WTC11 (cell line): ENCODE data around the gene TTC24. TPM values are rescaled to one million over a fixed set of nuclear protein-coding genes. Genes with fewer than 3 reads are reported as not detected.

Source experiments
- ATAC-seq: fragments of 200-7000 bp; cut with Tn5 transposase; 2 replicates; pipeline ENCODE4 v1.10.0; 2021; ENCODE audit warnings: mild to moderate bottlenecking, moderate library complexity
- CTCF ChIA-PET: fragments of 300-600 bp; sonication (Branson Sonifier 250); formaldehyde crosslinking; loops from one replicate; lab custom pipeline; 2021; ENCODE audit warnings: antibody characterized with exemption; lab: Charles Lee
- POLR2A ChIA-PET: fragments of 350-600 bp; sonication (Branson Sonifier 250); formaldehyde crosslinking; loops from one replicate; lab custom pipeline; 2021; ENCODE audit warnings: antibody characterized with exemption; lab: Charles Lee
- DNase-seq: peaks from one replicate; pipeline ENCODE4 v3.0.0; 2021; ENCODE audit warnings: low spot score
- H3K27ac Mint-ChIP-seq: 2 replicates; pipeline ENCODE4 v1.8.0; 2021; ENCODE audit warnings: mixed read lengths
- H3K27me3 Mint-ChIP-seq: 2 replicates; pipeline ENCODE4 v1.8.0; 2021; ENCODE audit warnings: low read depth, mild to moderate bottlenecking, moderate library complexity, mixed read lengths
- H3K36me3 Mint-ChIP-seq: 2 replicates; pipeline ENCODE4 v1.8.0; 2021; ENCODE audit warnings: mixed read lengths
- H3K4me1 Mint-ChIP-seq: 2 replicates; pipeline ENCODE4 v1.8.0; 2022; ENCODE audit warnings: mixed read lengths
- H3K4me3 Mint-ChIP-seq: 2 replicates; pipeline ENCODE4 v1.8.0; 2021; ENCODE audit warnings: mild to moderate bottlenecking, moderate library complexity, mixed read lengths
- H3K9me3 Mint-ChIP-seq: 2 replicates; pipeline ENCODE4 v1.8.0; 2021; ENCODE audit warnings: mixed read lengths
- AFF4 ChIP-seq: sonication (generic); formaldehyde crosslinking; IDR thresholded peaks from 2 replicates; pipeline ENCODE4 v1.8.1; 2023; ENCODE audit warnings: mild to moderate bottlenecking, missing genetic modification reagents, borderline replicate concordance
- ATF1 ChIP-seq: sonication (generic); formaldehyde crosslinking; IDR thresholded peaks from 2 replicates; pipeline ENCODE4 v1.8.1; 2023; ENCODE audit warnings: mild to moderate bottlenecking, moderate library complexity, missing genetic modification reagents
- CBFB ChIP-seq: sonication (generic); formaldehyde crosslinking; IDR thresholded peaks from 2 replicates; pipeline ENCODE4 v1.8.1; 2022; ENCODE audit warnings: mild to moderate bottlenecking, low read depth, missing genetic modification reagents
- ETV6 ChIP-seq: sonication (generic); formaldehyde crosslinking; IDR thresholded peaks from 2 replicates; pipeline ENCODE4 v1.8.1; 2022; ENCODE audit warnings: mild to moderate bottlenecking, missing genetic modification reagents
- FOXP1 ChIP-seq: sonication (generic); formaldehyde crosslinking; IDR thresholded peaks from 2 replicates; pipeline ENCODE4 v1.8.0; 2022; ENCODE audit warnings: missing genetic modification reagents, mild to moderate bottlenecking, moderate library complexity, borderline replicate concordance
- GABPB1 ChIP-seq: sonication (generic); formaldehyde crosslinking; IDR thresholded peaks from 2 replicates; pipeline ENCODE4 v1.8.1; 2023; ENCODE audit warnings: mild to moderate bottlenecking, missing genetic modification reagents
- MAX ChIP-seq: sonication (generic); formaldehyde crosslinking; IDR thresholded peaks from 2 replicates; pipeline ENCODE4 v1.8.0; 2022; ENCODE audit warnings: mild to moderate bottlenecking, missing genetic modification reagents
- NFATC4 ChIP-seq: fragments of 250-450 bp; sonication (Bioruptor Pico); IDR thresholded peaks from 2 replicates; pipeline ENCODE4 v1.9.0; 2021; ENCODE audit warnings: mild to moderate bottlenecking
- NFE2L1 ChIP-seq: sonication (generic); formaldehyde crosslinking; IDR thresholded peaks from 2 replicates; pipeline ENCODE4 v1.8.1; 2023; ENCODE audit warnings: missing genetic modification reagents
- RELA ChIP-seq: sonication (generic); formaldehyde crosslinking; IDR thresholded peaks from 2 replicates; pipeline ENCODE4 v1.8.1; 2022; ENCODE audit warnings: missing genetic modification reagents, mild to moderate bottlenecking, borderline replicate concordance
- SMAD4 ChIP-seq: sonication (generic); formaldehyde crosslinking; IDR thresholded peaks from 2 replicates; pipeline ENCODE4 v1.8.0; 2022; ENCODE audit warnings: mild to moderate bottlenecking, missing genetic modification reagents
- SP1 ChIP-seq: sonication (generic); formaldehyde crosslinking; conservative IDR thresholded peaks from 2 replicates; pipeline ENCODE4 v1.8.1; 2022; ENCODE audit warnings: missing genetic modification reagents
- STAT6 ChIP-seq: sonication (generic); formaldehyde crosslinking; conservative IDR thresholded peaks from 2 replicates; pipeline ENCODE4 v1.8.1; 2023; ENCODE audit warnings: mild to moderate bottlenecking, low read depth, missing genetic modification reagents, moderate library complexity
- TEAD1 ChIP-seq: sonication (generic); formaldehyde crosslinking; IDR thresholded peaks from 2 replicates; pipeline ENCODE4 v1.8.0; 2022; ENCODE audit warnings: mild to moderate bottlenecking, missing genetic modification reagents
- TP53 ChIP-seq: sonication (generic); formaldehyde crosslinking; IDR thresholded peaks from 2 replicates; pipeline ENCODE4 v1.8.1; 2023; ENCODE audit warnings: mild to moderate bottlenecking, missing genetic modification reagents
- ZBTB21 ChIP-seq: sonication (generic); formaldehyde crosslinking; IDR thresholded peaks from 2 replicates; pipeline ENCODE4 v1.8.1; 2023; ENCODE audit warnings: mild to moderate bottlenecking, missing genetic modification reagents, borderline replicate concordance
- ZNF138 ChIP-seq: sonication (generic); formaldehyde crosslinking; conservative IDR thresholded peaks from 2 replicates; pipeline ENCODE4 v1.8.1; 2022; ENCODE audit warnings: mild to moderate bottlenecking, moderate library complexity, missing genetic modification reagents
- ZNF232 ChIP-seq: sonication (generic); formaldehyde crosslinking; IDR thresholded peaks from 2 replicates; pipeline ENCODE4 v1.8.0; 2022; ENCODE audit warnings: mild to moderate bottlenecking, missing genetic modification reagents
- ZNF416 ChIP-seq: fragments of 250-450 bp; sonication (Bioruptor Pico); IDR thresholded peaks from 2 replicates; pipeline ENCODE4 v1.9.0; 2021; ENCODE audit warnings: mild to moderate bottlenecking, inconsistent platforms
- ZNF423 ChIP-seq: fragments of 250-450 bp; sonication (Bioruptor Pico); IDR thresholded peaks from 2 replicates; pipeline ENCODE4 v2.1.2; 2022; ENCODE audit warnings: mild to moderate bottlenecking, moderate library complexity
- total RNA-seq: library from RNA; stranded (reverse); gene quantifications from 3 replicates; pipeline ENCODE4 v1.2.3, GENCODE V29; 2021
- TF ChIP-seq, protein P1 (sequence below): sonication (generic); formaldehyde crosslinking; IDR thresholded peaks from 2 replicates; pipeline ENCODE4 v1.8.1; 2023; ENCODE audit warnings: mild to moderate bottlenecking, moderate library complexity, missing genetic modification reagents
- TF ChIP-seq, protein P2 (sequence below): fragments of 200-600 bp; IDR thresholded peaks from 2 replicates; pipeline ENCODE4 v1.8.0; 2022; ENCODE audit warnings: antibody characterized with exemption

Gene TTC24
- total RNA-seq, 1 experiment from 2014 or later = 0.20 TPM

GRCh38 chr1:156584813-156585212 lies 5.3 kb downstream of the TTC24 start:
- CTCF ChIA-PET = interaction anchor here (0.6 to 2.1 kb wide), 15 partner anchors 9 to 206 kb away, joined by 3 to 18 read pairs (median 5); partner anchors contain the start of genes HAPLN2 and IQGAP3
- Mint-ChIP-seq H3K9me3 (no peaks in the 10 kb centered on the region), H3K4me1 (peaks cover 20% of the 10 kb centered on the region), H3K27ac (no peak overlapping the region; the same call in 1 of the 2 replicates), H3K4me3 (peak overlapping the region; percentile 42), H3K27me3 (peaks cover 2% of the 10 kb centered on the region), H3K36me3 (no peaks in the 10 kb centered on the region)
- peak; percentile 83 for DNase-seq
- TF ChIP-seq ZNF232 (no peak), MAX (CRISPR knock-in tag) (peak; percentile 25; the same call in 1 of the 2 replicates), ETV6 (peak; percentile 74; the same call in 1 of the 2 replicates), ATF1 (CRISPR knock-in tag) (no peak), ZNF423 (peak; percentile 93), TEAD1 (CRISPR knock-in tag) (peak; percentile 74; the same call in 1 of the 2 replicates), TP53 (CRISPR knock-in tag) (0 out of 2 replicates have a peak, but pooled peaks have one; percentile 55), ZBTB21 (CRISPR knock-in tag) (0 out of 2 replicates have a peak, but pooled peaks have one; percentile 35), FOXP1 (CRISPR knock-in tag) (peak; percentile 48; the same call in 1 of the 2 replicates), ZNF138 (CRISPR knock-in tag) (no peak), SP1 (CRISPR knock-in tag) (peak; percentile 32; the same call in 1 of the 2 replicates)
- TF ChIP-seq, protein P1, sequence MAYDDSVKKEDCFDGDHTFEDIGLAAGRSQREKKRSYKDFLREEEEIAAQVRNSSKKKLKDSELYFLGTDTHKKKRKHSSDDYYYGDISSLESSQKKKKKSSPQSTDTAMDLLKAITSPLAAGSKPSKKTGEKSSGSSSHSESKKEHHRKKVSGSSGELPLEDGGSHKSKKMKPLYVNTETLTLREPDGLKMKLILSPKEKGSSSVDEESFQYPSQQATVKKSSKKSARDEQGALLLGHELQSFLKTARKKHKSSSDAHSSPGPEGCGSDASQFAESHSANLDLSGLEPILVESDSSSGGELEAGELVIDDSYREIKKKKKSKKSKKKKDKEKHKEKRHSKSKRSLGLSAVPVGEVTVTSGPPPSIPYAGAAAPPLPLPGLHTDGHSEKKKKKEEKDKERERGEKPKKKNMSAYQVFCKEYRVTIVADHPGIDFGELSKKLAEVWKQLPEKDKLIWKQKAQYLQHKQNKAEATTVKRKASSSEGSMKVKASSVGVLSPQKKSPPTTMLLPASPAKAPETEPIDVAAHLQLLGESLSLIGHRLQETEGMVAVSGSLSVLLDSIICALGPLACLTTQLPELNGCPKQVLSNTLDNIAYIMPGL (CRISPR knock-in tag) = peak; percentile 73; the same call in 1 of the 2 replicates
- TF ChIP-seq, protein P2, sequence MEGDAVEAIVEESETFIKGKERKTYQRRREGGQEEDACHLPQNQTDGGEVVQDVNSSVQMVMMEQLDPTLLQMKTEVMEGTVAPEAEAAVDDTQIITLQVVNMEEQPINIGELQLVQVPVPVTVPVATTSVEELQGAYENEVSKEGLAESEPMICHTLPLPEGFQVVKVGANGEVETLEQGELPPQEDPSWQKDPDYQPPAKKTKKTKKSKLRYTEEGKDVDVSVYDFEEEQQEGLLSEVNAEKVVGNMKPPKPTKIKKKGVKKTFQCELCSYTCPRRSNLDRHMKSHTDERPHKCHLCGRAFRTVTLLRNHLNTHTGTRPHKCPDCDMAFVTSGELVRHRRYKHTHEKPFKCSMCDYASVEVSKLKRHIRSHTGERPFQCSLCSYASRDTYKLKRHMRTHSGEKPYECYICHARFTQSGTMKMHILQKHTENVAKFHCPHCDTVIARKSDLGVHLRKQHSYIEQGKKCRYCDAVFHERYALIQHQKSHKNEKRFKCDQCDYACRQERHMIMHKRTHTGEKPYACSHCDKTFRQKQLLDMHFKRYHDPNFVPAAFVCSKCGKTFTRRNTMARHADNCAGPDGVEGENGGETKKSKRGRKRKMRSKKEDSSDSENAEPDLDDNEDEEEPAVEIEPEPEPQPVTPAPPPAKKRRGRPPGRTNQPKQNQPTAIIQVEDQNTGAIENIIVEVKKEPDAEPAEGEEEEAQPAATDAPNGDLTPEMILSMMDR = peak; percentile 43; the same call in 1 of the 2 replicates
- ATAC-seq = peak; percentile 64
- POLR2A ChIA-PET = interaction anchor here (0.9 kb wide), 1 partner anchor 11 kb away, joined by 3 read pairs; no protein-coding TSS in a partner anchor

DNA sequence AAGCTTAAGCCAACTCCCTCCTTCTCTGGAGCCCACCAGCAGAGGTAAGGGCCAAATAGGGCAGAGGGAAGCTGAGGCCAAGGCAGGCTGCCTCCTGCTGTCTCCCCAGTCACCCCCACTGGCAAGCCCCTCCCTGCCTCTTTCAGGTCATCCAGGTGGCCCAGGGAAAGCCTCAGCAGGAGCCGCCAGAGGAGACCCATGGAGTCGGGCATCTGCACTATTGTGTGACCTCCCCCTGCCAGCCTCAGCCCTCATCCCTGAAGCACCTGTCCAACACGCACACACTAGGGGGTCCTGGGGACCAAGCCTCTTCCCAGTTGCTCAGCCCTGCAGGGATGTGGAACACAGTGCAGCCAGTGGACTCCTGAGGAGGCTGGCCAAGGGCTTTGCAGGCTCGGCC lies 6.8 kb downstream of the TTC24 start:
- peak; percentile 68 for TF ChIP-seq ZNF423
- TF ChIP-seq RELA (CRISPR knock-in tag) = no peak
- no peak for ATAC-seq
- Mint-ChIP-seq H3K4me1 (peaks cover 29% of the 10 kb centered on the region), H3K4me3 (no peak overlapping the region), H3K36me3 (no peaks in the 10 kb centered on the region), H3K9me3 (no peaks in the 10 kb centered on the region), H3K27me3 (peaks cover 2% of the 10 kb centered on the region), H3K27ac (no peak overlapping the region)
- ChIA-PET CTCF (interaction anchor here (1.2 to 2.5 kb wide), 6 partner anchors 16 to 105 kb away, joined by 3 to 18 read pairs (median 6); partner anchors contain the start of genes GPATCH4 and MEF2D), POLR2A (interaction anchor here (1.2 kb wide), 1 partner anchor 85 kb away, joined by 3 read pairs; no protein-coding TSS in a partner anchor)
- no peak for DNase-seq

- no peak overlapping the region for H3K4me3 Mint-ChIP-seq
- POLR2A ChIA-PET = interaction anchor here (0.6 to 1.2 kb wide), 2 partner anchors 81 to 86 kb away, joined by 3 read pairs; no protein-coding TSS in a partner anchor
- no peak for TF ChIP-seq NFATC4
- no peak for TF ChIP-seq ZNF416 (CRISPR knock-in tag)
- no peak for TF ChIP-seq CBFB
- no peak for TF ChIP-seq SMAD4 (CRISPR knock-in tag)
- no peak for TF ChIP-seq STAT6 (CRISPR knock-in tag)
- no peak for TF ChIP-seq AFF4 (CRISPR knock-in tag)
- TF ChIP-seq GABPB1 (CRISPR knock-in tag) = no peak
- no peak for TF ChIP-seq NFE2L1
Observed at GRCh38 chr1:156586892-156587477, 7.5 kb downstream of the TTC24 start.

More at GRCh38 chr1:156586892-156587477, 7.5 kb downstream of the TTC24 start:
- peaks cover 30% of the 10 kb centered on the region for H3K4me1 Mint-ChIP-seq
- CTCF ChIA-PET = interaction anchor here (0.6 to 2.5 kb wide), 5 partner anchors 15 to 86 kb away, joined by 3 to 12 read pairs (median 4); partner anchors contain the start of genes GPATCH4, HAPLN2 and MEF2D
- H3K9me3 Mint-ChIP-seq = no peaks in the 10 kb centered on the region
- peaks cover 2% of the 10 kb centered on the region for H3K27me3 Mint-ChIP-seq
- ATAC-seq (no peak), DNase-seq (no peak)
- no peak overlapping the region for H3K27ac Mint-ChIP-seq
- H3K36me3 Mint-ChIP-seq = no peaks in the 10 kb centered on the region
